HepG2 (cell line): ENCODE data around the gene SLC17A9. TPM values are rescaled to one million over a fixed set of nuclear protein-coding genes. Genes with fewer than 3 reads are reported as not detected.

Experiments used
- ATF7-NPFF ChIP-seq: sonication (generic); formaldehyde crosslinking; IDR thresholded peaks from 2 replicates; pipeline ENCODE4 v1.8.1; 2023; ENCODE audit warnings: mild to moderate bottlenecking, low read depth, missing genetic modification reagents, moderate library complexity
- FOXC1 ChIP-seq: sonication (generic); formaldehyde crosslinking; IDR thresholded peaks from 2 replicates; pipeline ENCODE4 v1.8.0; 2022; ENCODE audit warnings: mild to moderate bottlenecking, missing genetic modification reagents, borderline replicate concordance
- NFE2L1 ChIP-seq: sonication (generic); formaldehyde crosslinking; IDR thresholded peaks from 2 replicates; pipeline ENCODE4 v1.4.0; 2020; ENCODE audit warnings: missing genetic modification reagents, mild to moderate bottlenecking, borderline replicate concordance
- NR3C1 ChIP-seq: sonication (generic); formaldehyde crosslinking; IDR thresholded peaks from 2 replicates; pipeline ENCODE4 v1.4.0; 2020; ENCODE audit warnings: missing genetic modification reagents
- PBX3 ChIP-seq: sonication (generic); formaldehyde crosslinking; IDR thresholded peaks from 2 replicates; pipeline ENCODE4 v1.8.1; 2023; ENCODE audit warnings: missing genetic modification reagents, inconsistent platforms, borderline replicate concordance
- RARG ChIP-seq: sonication (generic); formaldehyde crosslinking; IDR thresholded peaks from 2 replicates; pipeline ENCODE4 v1.4.0; 2020; ENCODE audit warnings: low read depth, mild to moderate bottlenecking, missing genetic modification reagents
- RCOR2 ChIP-seq: IDR thresholded peaks from 2 replicates; pipeline ENCODE4 v1.6.1; 2016; ENCODE audit warnings: missing biosample characterization, missing genetic modification reagents
- SPEN ChIP-seq: sonication (generic); formaldehyde crosslinking; IDR thresholded peaks from 2 replicates; pipeline ENCODE4 v1.5.1; 2020; ENCODE audit warnings: low read depth, mild to moderate bottlenecking, missing genetic modification reagents
- TFDP2 ChIP-seq: sonication (generic); formaldehyde crosslinking; IDR thresholded peaks from 2 replicates; pipeline ENCODE4 v1.4.0; 2020; ENCODE audit warnings: missing genetic modification reagents
- YEATS4 ChIP-seq: sonication (generic); formaldehyde crosslinking; IDR thresholded peaks from 2 replicates; pipeline ENCODE4 v1.4.0; 2020; ENCODE audit warnings: missing genetic modification reagents, borderline replicate concordance
- ZFP36L1 ChIP-seq: sonication (generic); formaldehyde crosslinking; IDR thresholded peaks from 2 replicates; pipeline ENCODE4 v1.8.0; 2022; ENCODE audit warnings: mild to moderate bottlenecking, missing genetic modification reagents, moderate library complexity
- ZNF138 ChIP-seq: sonication (generic); formaldehyde crosslinking; IDR thresholded peaks from 2 replicates; pipeline ENCODE4 v1.5.0; 2020; ENCODE audit warnings: mild to moderate bottlenecking, low read depth, missing genetic modification reagents
- ZNF550 ChIP-seq: sonication (generic); formaldehyde crosslinking; IDR thresholded peaks from 2 replicates; pipeline ENCODE4 v1.4.0; 2020; ENCODE audit warnings: mild to moderate bottlenecking, missing genetic modification reagents, borderline replicate concordance
- ZNF782 ChIP-seq: sonication (generic); formaldehyde crosslinking; IDR thresholded peaks from 2 replicates; pipeline ENCODE4 v1.4.0; 2020; ENCODE audit warnings: missing genetic modification reagents, mild to moderate bottlenecking, borderline replicate concordance
- ZNF792 ChIP-seq: IDR thresholded peaks from 2 replicates; pipeline ENCODE4 v1.6.1; 2016
- polyA plus RNA-seq, 8 experiments: library from polyadenylated mRNA; depleted of rRNA in 3 of 8; stranded (reverse) in 7 of 8; unstranded in 1 of 8; fragments of >200 nt; fragmentation: Illumina TruSeq in 4 of 8; extraction: Trizol in 4 of 8; gene quantifications; 2 replicates each; pipeline versions ENCODE4 v1.2.1 to v1.2.3, GENCODE V29; 2011 to 2016; ENCODE audit warnings: low read depth in 4 of 8, missing spikeins in 1 of 8, mixed read lengths in 1 of 8; ENCODE audit not compliant: insufficient read depth in 1 of 8
- total RNA-seq, 5 experiments: library from RNA; depleted of rRNA; stranded (reverse); fragments of >200 nt; fragmentation: Illumina TruSeq; extraction: Trizol; gene quantifications; 2 replicates each; pipeline ENCODE4 v1.2.3, GENCODE V29; 2016; ENCODE audit warnings: low read depth in 1 of 5
- TF ChIP-seq, protein P1 (sequence below): sonication (generic); formaldehyde crosslinking; IDR thresholded peaks from 2 replicates; pipeline ENCODE4 v1.4.0; 2020; ENCODE audit warnings: missing genetic modification reagents, borderline replicate concordance
- TF ChIP-seq, protein P2 (sequence below): fragments of 450-650 bp; IDR thresholded peaks from 2 replicates; pipeline ENCODE4 v1.6.1; 2016
- TF ChIP-seq, protein P3 (sequence below): sonication (generic); formaldehyde crosslinking; IDR thresholded peaks from 2 replicates; pipeline ENCODE4 v1.8.1; 2023; ENCODE audit warnings: mild to moderate bottlenecking, missing genetic modification reagents, borderline replicate concordance

The SLC17A9 gene
- total and polyA plus RNA-seq, 2 of the 13 experiments (the other 11 are each of a cell fraction or from before 2014, with no cell fraction given): 110 to 191 TPM

- TF ChIP-seq TFDP2 (CRISPR knock-in tag) (no peak), SPEN (CRISPR knock-in tag) (peak; percentile 67), NR3C1 (CRISPR knock-in tag) (no peak), PBX3 (CRISPR knock-in tag) (no peak), YEATS4 (CRISPR knock-in tag) (no peak), ATF7-NPFF (peak; percentile 76), FOXC1 (CRISPR knock-in tag) (peak; percentile 62), RCOR2 (CRISPR knock-in tag) (no peak), ZNF792 (no peak), ZNF138 (CRISPR knock-in tag) (no peak), ZNF550 (CRISPR knock-in tag) (no peak), ZNF782 (CRISPR knock-in tag) (peak; percentile 76; the same call in 1 of the 2 replicates), ZFP36L1 (CRISPR knock-in tag) (no peak), NFE2L1 (no peak; the same call in 1 of the 2 replicates), RARG (CRISPR knock-in tag) (peak; percentile 30; the same call in 1 of the 2 replicates)
- TF ChIP-seq, protein P1, sequence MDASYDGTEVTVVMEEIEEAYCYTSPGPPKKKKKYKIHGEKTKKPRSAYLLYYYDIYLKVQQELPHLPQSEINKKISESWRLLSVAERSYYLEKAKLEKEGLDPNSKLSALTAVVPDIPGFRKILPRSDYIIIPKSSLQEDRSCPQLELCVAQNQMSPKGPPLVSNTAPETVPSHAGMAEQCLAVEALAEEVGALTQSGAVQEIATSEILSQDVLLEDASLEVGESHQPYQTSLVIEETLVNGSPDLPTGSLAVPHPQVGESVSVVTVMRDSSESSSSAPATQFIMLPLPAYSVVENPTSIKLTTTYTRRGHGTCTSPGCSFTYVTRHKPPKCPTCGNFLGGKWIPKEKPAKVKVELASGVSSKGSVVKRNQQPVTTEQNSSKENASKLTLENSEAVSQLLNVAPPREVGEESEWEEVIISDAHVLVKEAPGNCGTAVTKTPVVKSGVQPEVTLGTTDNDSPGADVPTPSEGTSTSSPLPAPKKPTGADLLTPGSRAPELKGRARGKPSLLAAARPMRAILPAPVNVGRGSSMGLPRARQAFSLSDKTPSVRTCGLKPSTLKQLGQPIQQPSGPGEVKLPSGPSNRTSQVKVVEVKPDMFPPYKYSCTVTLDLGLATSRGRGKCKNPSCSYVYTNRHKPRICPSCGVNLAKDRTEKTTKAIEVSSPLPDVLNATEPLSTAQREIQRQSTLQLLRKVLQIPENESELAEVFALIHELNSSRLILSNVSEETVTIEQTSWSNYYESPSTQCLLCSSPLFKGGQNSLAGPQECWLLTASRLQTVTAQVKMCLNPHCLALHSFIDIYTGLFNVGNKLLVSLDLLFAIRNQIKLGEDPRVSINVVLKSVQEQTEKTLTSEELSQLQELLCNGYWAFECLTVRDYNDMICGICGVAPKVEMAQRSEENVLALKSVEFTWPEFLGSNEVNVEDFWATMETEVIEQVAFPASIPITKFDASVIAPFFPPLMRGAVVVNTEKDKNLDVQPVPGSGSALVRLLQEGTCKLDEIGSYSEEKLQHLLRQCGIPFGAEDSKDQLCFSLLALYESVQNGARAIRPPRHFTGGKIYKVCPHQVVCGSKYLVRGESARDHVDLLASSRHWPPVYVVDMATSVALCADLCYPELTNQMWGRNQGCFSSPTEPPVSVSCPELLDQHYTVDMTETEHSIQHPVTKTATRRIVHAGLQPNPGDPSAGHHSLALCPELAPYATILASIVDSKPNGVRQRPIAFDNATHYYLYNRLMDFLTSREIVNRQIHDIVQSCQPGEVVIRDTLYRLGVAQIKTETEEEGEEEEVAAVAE (CRISPR knock-in tag): 0 out of 2 replicates have a peak, but pooled peaks have one; percentile 29
- TF ChIP-seq, protein P2, sequence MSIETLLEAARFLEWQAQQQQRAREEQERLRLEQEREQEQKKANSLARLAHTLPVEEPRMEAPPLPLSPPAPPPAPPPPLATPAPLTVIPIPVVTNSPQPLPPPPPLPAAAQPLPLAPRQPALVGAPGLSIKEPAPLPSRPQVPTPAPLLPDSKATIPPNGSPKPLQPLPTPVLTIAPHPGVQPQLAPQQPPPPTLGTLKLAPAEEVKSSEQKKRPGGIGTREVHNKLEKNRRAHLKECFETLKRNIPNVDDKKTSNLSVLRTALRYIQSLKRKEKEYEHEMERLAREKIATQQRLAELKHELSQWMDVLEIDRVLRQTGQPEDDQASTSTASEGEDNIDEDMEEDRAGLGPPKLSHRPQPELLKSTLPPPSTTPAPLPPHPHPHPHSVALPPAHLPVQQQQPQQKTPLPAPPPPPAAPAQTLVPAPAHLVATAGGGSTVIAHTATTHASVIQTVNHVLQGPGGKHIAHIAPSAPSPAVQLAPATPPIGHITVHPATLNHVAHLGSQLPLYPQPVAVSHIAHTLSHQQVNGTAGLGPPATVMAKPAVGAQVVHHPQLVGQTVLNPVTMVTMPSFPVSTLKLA: no peak
- TF ChIP-seq, protein P3, sequence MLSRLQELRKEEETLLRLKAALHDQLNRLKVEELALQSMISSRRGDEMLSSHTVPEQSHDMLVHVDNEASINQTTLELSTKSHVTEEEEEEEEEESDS (CRISPR knock-in tag): no peak
These were observed 18.1 kb downstream of the SLC17A9 start (continued) for GRCh38 chr20:62970307-62971210.
